A673 (cell line): ENCODE data around the gene RPL36. TPM values are rescaled to one million over a fixed set of nuclear protein-coding genes. Genes with fewer than 3 reads are reported as not detected.

Experiments
- BruUV-seq: library from RNA; stranded (reverse); fragments of 400-500 nt; replicated peaks from 2 replicates; lab custom pipeline; 2021; lab: Mats Ljungman, UMichigan
- CTCF ChIA-PET: fragments of 300-600 bp; sonication (Branson Sonifier 250); formaldehyde crosslinking; loops from one replicate; lab custom pipeline; 2022; ENCODE audit warnings: antibody characterized with exemption; lab: Charles Lee
- POLR2A ChIA-PET: fragments of 300-600 bp; sonication (Branson Sonifier 250); formaldehyde crosslinking; loops from one replicate; lab custom pipeline; 2022; ENCODE audit warnings: antibody characterized with exemption; ENCODE audit not compliant: low non-redundant PET; lab: Charles Lee
- DNase-seq: peaks from one replicate; pipeline ENCODE4 v3.0.0-alpha.2; 2015; ENCODE audit warnings: low spot score
- H3K27ac ChIP-seq: fragments of 200-600 bp; sonication (generic); 2 replicates; pipeline ENCODE4 v1.5.1; 2016; ENCODE audit warnings: mixed run types, low read depth, mild to moderate bottlenecking, mixed read lengths, antibody characterized with exemption, low read length; ENCODE audit not compliant: poor library complexity, severe bottlenecking
- H3K27me3 ChIP-seq: fragments of 200-600 bp; sonication (generic); replicated peaks from 2 replicates; pipeline ENCODE4 v1.6.1; 2017; ENCODE audit warnings: mixed run types, low read depth, mild to moderate bottlenecking, mixed read lengths, antibody characterized with exemption, low read length; ENCODE audit not compliant: insufficient read depth, poor library complexity
- H3K36me3 ChIP-seq: fragments of 200-600 bp; sonication (generic); 2 replicates; pipeline ENCODE4 v1.6.1; 2016; ENCODE audit warnings: mixed run types, mild to moderate bottlenecking, mixed read lengths, antibody characterized with exemption, low read length; ENCODE audit not compliant: insufficient read depth, poor library complexity, severe bottlenecking
- H3K4me1 ChIP-seq: fragments of 200-600 bp; sonication (generic); 2 replicates; pipeline ENCODE4 v1.6.1; 2017; ENCODE audit warnings: mixed run types, mild to moderate bottlenecking, mixed read lengths, antibody characterized with exemption, low read length; ENCODE audit not compliant: insufficient read depth, poor library complexity, severe bottlenecking
- H3K4me3 ChIP-seq: fragments of 200-600 bp; sonication (generic); 2 replicates; pipeline ENCODE4 v1.5.1; 2016; ENCODE audit warnings: low read depth, mixed run types, mild to moderate bottlenecking, mixed read lengths, low read length; ENCODE audit not compliant: poor library complexity, severe bottlenecking
- H3K9me3 ChIP-seq: fragments of 200-600 bp; sonication (generic); 2 replicates; pipeline ENCODE4 v1.6.1; 2016; ENCODE audit warnings: mixed run types, low read depth, mild to moderate bottlenecking, mixed read lengths, antibody characterized with exemption, low read length; ENCODE audit not compliant: poor library complexity, severe bottlenecking
- CTCF ChIP-seq: fragments of 300-800, 200-600 bp; sonication (generic); conservative IDR thresholded peaks from 2 replicates; pipeline ENCODE4 v1.5.1; 2017; ENCODE audit warnings: low read depth, mild to moderate bottlenecking, antibody characterized with exemption, low read length, moderate library complexity, mixed read lengths
- EZH2 ChIP-seq: fragments of 200-600 bp; sonication (generic); IDR thresholded peaks from 2 replicates; pipeline ENCODE4 v1.6.1; 2017; ENCODE audit warnings: borderline replicate concordance, low read depth, mild to moderate bottlenecking, mixed read lengths, antibody characterized with exemption, low read length; ENCODE audit not compliant: poor library complexity, severe bottlenecking
- intact Hi-C: fragments of 100-400 bp; cut with micrococcal nuclease; formaldehyde crosslinking; loops from one replicate; pipeline ENCODE4 v1.10.0; 2022; ENCODE audit not compliant: unreplicated experiment
- total RNA-seq: library from RNA; stranded (reverse); gene quantifications from 2 replicates; pipeline ENCODE4 v1.2.3, GENCODE V29; 2021

The RPL36 gene
- total RNA-seq, 1 experiment from 2014 or later, result 992 TPM

- TF ChIP-seq CTCF, result no peak
- TF ChIP-seq EZH2, result no peak
- no peaks in the 10 kb centered on the region for H3K9me3 ChIP-seq
- CTCF ChIA-PET, result no interaction called here
Measured at GRCh38 chr19:5703819-5704818, 14.0 kb downstream of the RPL36 start.

GRCh38 chr19:5705552-5705951, 15.5 kb downstream of the RPL36 start:
- Histone ChIP-seq H3K36me3 (peaks cover 59% of the 10 kb centered on the region), H3K27me3 (no peaks in the 10 kb centered on the region), H3K27ac (no peak overlapping the region), H3K4me1 (no peaks in the 10 kb centered on the region), H3K4me3 (no peak overlapping the region), H3K9me3 (no peaks in the 10 kb centered on the region)
- no peak for TF ChIP-seq EZH2
- TF ChIP-seq CTCF, result no peak
- intact Hi-C loops, result no loop called here
- no TSS peak for BruUV-seq
- CTCF ChIA-PET, result no interaction called here
- DNase-seq, result no peak
- POLR2A ChIA-PET, result interaction anchor here (0.6 kb wide), 1 partner anchor 34 kb away, joined by 9 read pairs; no protein-coding TSS in a partner anchor

More at GRCh38 chr19:5703819-5704818, 14.0 kb downstream of the RPL36 start:
- intact Hi-C loops, result no loop called here
- H3K4me1 ChIP-seq, result no peaks in the 10 kb centered on the region
- no peaks in the 10 kb centered on the region for H3K27me3 ChIP-seq
- no peak overlapping the region for H3K4me3 ChIP-seq
- no peak overlapping the region for H3K27ac ChIP-seq
- H3K36me3 ChIP-seq, result peaks cover 62% of the 10 kb centered on the region
- POLR2A ChIA-PET, result no interaction called here
- no peak for DNase-seq
- no TSS peak for BruUV-seq

DNA sequence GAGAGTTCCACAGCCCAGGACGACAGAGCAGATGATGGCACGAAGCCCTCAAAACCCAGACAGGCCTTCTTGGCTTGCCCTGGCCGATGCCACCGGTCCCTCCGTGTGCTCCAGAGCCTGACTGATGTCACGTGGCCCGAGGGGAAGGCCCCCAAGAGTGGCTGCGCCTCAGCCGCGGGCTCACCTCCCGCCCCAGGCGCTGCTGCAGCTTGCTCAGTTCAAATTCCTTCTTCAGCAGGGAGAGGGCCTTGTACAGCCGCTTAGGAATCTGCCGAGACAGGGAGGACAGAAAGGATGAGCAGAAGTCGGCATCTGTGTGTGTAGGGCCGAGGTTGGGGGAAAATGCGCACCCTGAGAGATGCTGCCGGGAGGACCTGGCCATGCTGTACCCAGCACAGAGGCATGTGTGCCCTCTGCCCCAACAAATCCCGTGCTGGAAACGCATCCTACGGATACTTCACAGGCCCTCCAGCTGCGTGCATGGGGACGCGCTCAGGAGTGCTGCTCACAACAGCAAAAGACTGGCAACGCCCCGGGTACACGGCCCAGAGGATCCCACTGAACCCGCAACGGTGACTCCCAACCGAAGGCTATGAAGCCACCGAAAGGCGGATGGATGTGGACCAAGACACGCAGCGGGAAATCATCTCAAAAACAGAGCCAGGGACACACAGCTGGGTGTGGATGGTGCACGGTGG, 16.9 kb downstream of the RPL36 start:
- ChIA-PET CTCF (no interaction called here), POLR2A (no interaction called here)
- Histone ChIP-seq H3K4me1 (no peaks in the 10 kb centered on the region), H3K27me3 (no peaks in the 10 kb centered on the region), H3K36me3 (peaks cover 69% of the 10 kb centered on the region), H3K27ac (no peak overlapping the region), H3K9me3 (no peaks in the 10 kb centered on the region), H3K4me3 (no peak overlapping the region)
- no peak for DNase-seq
- TF ChIP-seq CTCF (no peak), EZH2 (no peak)
- intact Hi-C loops, result no loop called here
- no TSS peak for BruUV-seq
